HEK293 (cell line): ENCODE results near the gene BCL7A.

ENCODE experiments used
- BCL6B ChIP-seq: fragments of 450-650 bp; formaldehyde crosslinking; IDR thresholded peaks from 2 replicates; pipeline ENCODE4 v1.5.1; 2017; ENCODE audit warnings: missing biosample characterization, missing genetic modification characterization
- HOXA7 ChIP-seq: sonication (generic); formaldehyde crosslinking; IDR thresholded peaks from 2 replicates; pipeline ENCODE4 v1.8.1; 2022; ENCODE audit warnings: missing genetic modification reagents, borderline replicate concordance
- KLF1 ChIP-seq: fragments of 450-650 bp; formaldehyde crosslinking; IDR thresholded peaks from 2 replicates; pipeline ENCODE4 v1.5.1; 2016; ENCODE audit warnings: missing biosample characterization, missing genetic modification characterization
- SCRT2 ChIP-seq: fragments of 450-650 bp; formaldehyde crosslinking; IDR thresholded peaks from 2 replicates; pipeline ENCODE4 v1.5.1; 2016; ENCODE audit warnings: missing biosample characterization, missing genetic modification characterization
- YY1 ChIP-seq: fragments of 450-650 bp; formaldehyde crosslinking; IDR thresholded peaks from 2 replicates; pipeline ENCODE4 v1.5.1; 2018; ENCODE audit warnings: missing biosample characterization, missing genetic modification characterization
- ZBTB11 ChIP-seq: fragments of 450-650 bp; formaldehyde crosslinking; conservative IDR thresholded peaks from 2 replicates; pipeline ENCODE4 v1.5.1; 2016; ENCODE audit warnings: low read depth, missing biosample characterization, missing genetic modification characterization
- ZBTB17 ChIP-seq: fragments of 450-650 bp; formaldehyde crosslinking; IDR thresholded peaks from 2 replicates; pipeline ENCODE4 v1.5.1; 2016; ENCODE audit warnings: missing biosample characterization, missing genetic modification characterization
- ZFHX2 ChIP-seq: fragments of 450-650 bp; formaldehyde crosslinking; conservative IDR thresholded peaks from 2 replicates; pipeline ENCODE4 v1.5.1; 2016; ENCODE audit warnings: missing biosample characterization, missing genetic modification characterization
- ZFP69B ChIP-seq: fragments of 450-650 bp; formaldehyde crosslinking; IDR thresholded peaks from 2 replicates; pipeline ENCODE4 v1.5.1; 2016; ENCODE audit warnings: missing biosample characterization, missing genetic modification characterization
- ZIC2 ChIP-seq: fragments of 450-650 bp; formaldehyde crosslinking; IDR thresholded peaks from 2 replicates; pipeline ENCODE4 v1.5.1; 2016; ENCODE audit warnings: missing biosample characterization, missing genetic modification characterization
- ZNF10 ChIP-seq: fragments of 450-650 bp; formaldehyde crosslinking; IDR thresholded peaks from 2 replicates; pipeline ENCODE4 v1.5.1; 2017; ENCODE audit warnings: missing biosample characterization, missing genetic modification characterization
- ZNF138 ChIP-seq: fragments of 450-650 bp; formaldehyde crosslinking; IDR thresholded peaks from 2 replicates; pipeline ENCODE4 v1.5.1; 2016; ENCODE audit warnings: missing biosample characterization, missing genetic modification characterization, borderline replicate concordance
- ZNF202 ChIP-seq: fragments of 450-650 bp; formaldehyde crosslinking; IDR thresholded peaks from 2 replicates; pipeline ENCODE4 v1.5.1; 2016; ENCODE audit warnings: missing biosample characterization, missing genetic modification characterization, borderline replicate concordance
- ZNF211 ChIP-seq: fragments of 450-650 bp; formaldehyde crosslinking; IDR thresholded peaks from 2 replicates; pipeline ENCODE4 v1.5.1; 2016; ENCODE audit warnings: low read depth, missing biosample characterization, missing genetic modification characterization
- ZNF248 ChIP-seq: fragments of 450-650 bp; formaldehyde crosslinking; IDR thresholded peaks from 2 replicates; pipeline ENCODE4 v1.5.1; 2017; ENCODE audit warnings: missing biosample characterization, missing genetic modification characterization
- ZNF324 ChIP-seq: fragments of 450-650 bp; formaldehyde crosslinking; IDR thresholded peaks from 2 replicates; pipeline ENCODE4 v1.5.1; 2016; ENCODE audit warnings: missing biosample characterization, missing genetic modification characterization
- ZNF555 ChIP-seq: fragments of 450-650 bp; formaldehyde crosslinking; conservative IDR thresholded peaks from 2 replicates; pipeline ENCODE4 v1.5.1; 2017; ENCODE audit warnings: missing biosample characterization, mild to moderate bottlenecking, missing genetic modification characterization, inconsistent platforms
- ZNF777 ChIP-seq: fragments of 450-650 bp; formaldehyde crosslinking; IDR thresholded peaks from 2 replicates; pipeline ENCODE4 v1.5.1; 2017; ENCODE audit warnings: missing biosample characterization, missing genetic modification characterization, borderline replicate concordance
- ZNF792 ChIP-seq: fragments of 450-650 bp; formaldehyde crosslinking; IDR thresholded peaks from 2 replicates; pipeline ENCODE4 v1.5.1; 2016; ENCODE audit warnings: missing biosample characterization, missing genetic modification characterization
- ZSCAN23 ChIP-seq: fragments of 450-650 bp; formaldehyde crosslinking; IDR thresholded peaks from 2 replicates; pipeline ENCODE4 v1.5.1; 2016; ENCODE audit warnings: missing biosample characterization, missing genetic modification characterization
- TF ChIP-seq, protein P1 (sequence below): fragments of 450-650 bp; formaldehyde crosslinking; IDR thresholded peaks from 2 replicates; pipeline ENCODE4 v1.5.1; 2017; ENCODE audit warnings: missing biosample characterization, missing genetic modification characterization
- TF ChIP-seq, protein P2 (sequence below): fragments of 450-650 bp; formaldehyde crosslinking; conservative IDR thresholded peaks from 2 replicates; pipeline ENCODE4 v1.5.1; 2016; ENCODE audit warnings: low read depth, missing biosample characterization, missing genetic modification characterization
- TF ChIP-seq, protein P3 (sequence below): fragments of 450-650 bp; formaldehyde crosslinking; IDR thresholded peaks from 2 replicates; pipeline ENCODE4 v1.5.1; 2017; ENCODE audit warnings: missing biosample characterization, missing genetic modification characterization
- TF ChIP-seq, protein P4 (sequence below): fragments of 450-650 bp; formaldehyde crosslinking; IDR thresholded peaks from 2 replicates; pipeline ENCODE4 v1.5.1; 2016; ENCODE audit warnings: missing biosample characterization, missing genetic modification characterization

Gene BCL7A

GRCh38 chr12:122078141-122079032, 56.7 kb downstream of the BCL7A start, which contains the start of gene MLXIP (continued):
- TF ChIP-seq, protein P1, sequence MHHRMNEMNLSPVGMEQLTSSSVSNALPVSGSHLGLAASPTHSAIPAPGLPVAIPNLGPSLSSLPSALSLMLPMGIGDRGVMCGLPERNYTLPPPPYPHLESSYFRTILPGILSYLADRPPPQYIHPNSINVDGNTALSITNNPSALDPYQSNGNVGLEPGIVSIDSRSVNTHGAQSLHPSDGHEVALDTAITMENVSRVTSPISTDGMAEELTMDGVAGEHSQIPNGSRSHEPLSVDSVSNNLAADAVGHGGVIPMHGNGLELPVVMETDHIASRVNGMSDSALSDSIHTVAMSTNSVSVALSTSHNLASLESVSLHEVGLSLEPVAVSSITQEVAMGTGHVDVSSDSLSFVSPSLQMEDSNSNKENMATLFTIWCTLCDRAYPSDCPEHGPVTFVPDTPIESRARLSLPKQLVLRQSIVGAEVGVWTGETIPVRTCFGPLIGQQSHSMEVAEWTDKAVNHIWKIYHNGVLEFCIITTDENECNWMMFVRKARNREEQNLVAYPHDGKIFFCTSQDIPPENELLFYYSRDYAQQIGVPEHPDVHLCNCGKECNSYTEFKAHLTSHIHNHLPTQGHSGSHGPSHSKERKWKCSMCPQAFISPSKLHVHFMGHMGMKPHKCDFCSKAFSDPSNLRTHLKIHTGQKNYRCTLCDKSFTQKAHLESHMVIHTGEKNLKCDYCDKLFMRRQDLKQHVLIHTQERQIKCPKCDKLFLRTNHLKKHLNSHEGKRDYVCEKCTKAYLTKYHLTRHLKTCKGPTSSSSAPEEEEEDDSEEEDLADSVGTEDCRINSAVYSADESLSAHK (tag by site-specific recombination) = no peak
- TF ChIP-seq ZSCAN23 (tag by site-specific recombination) (no peak), ZBTB17 (peak; percentile 37), ZNF792 (tag by site-specific recombination) (no peak), ZNF777 (tag by site-specific recombination) (no peak), ZNF324 (tag by site-specific recombination) (no peak), KLF1 (tag by site-specific recombination) (peak; percentile 79), HOXA7 (CRISPR knock-in tag) (no peak), YY1 (no peak), ZNF138 (tag by site-specific recombination) (no peak), ZFP69B (peak; percentile 89), ZIC2 (peak; percentile 58; the same call in 1 of the 2 replicates), ZFHX2 (tag by site-specific recombination) (peak; percentile 90), ZNF211 (tag by site-specific recombination) (no peak), ZNF248 (tag by site-specific recombination) (no peak), SCRT2 (no peak), ZNF555 (tag by site-specific recombination) (no peak), ZNF202 (no peak), ZNF10 (peak; percentile 55), ZBTB11 (tag by site-specific recombination) (no peak; the same call in 1 of the 2 replicates), BCL6B (tag by site-specific recombination) (no peak)
- TF ChIP-seq, protein P2, sequence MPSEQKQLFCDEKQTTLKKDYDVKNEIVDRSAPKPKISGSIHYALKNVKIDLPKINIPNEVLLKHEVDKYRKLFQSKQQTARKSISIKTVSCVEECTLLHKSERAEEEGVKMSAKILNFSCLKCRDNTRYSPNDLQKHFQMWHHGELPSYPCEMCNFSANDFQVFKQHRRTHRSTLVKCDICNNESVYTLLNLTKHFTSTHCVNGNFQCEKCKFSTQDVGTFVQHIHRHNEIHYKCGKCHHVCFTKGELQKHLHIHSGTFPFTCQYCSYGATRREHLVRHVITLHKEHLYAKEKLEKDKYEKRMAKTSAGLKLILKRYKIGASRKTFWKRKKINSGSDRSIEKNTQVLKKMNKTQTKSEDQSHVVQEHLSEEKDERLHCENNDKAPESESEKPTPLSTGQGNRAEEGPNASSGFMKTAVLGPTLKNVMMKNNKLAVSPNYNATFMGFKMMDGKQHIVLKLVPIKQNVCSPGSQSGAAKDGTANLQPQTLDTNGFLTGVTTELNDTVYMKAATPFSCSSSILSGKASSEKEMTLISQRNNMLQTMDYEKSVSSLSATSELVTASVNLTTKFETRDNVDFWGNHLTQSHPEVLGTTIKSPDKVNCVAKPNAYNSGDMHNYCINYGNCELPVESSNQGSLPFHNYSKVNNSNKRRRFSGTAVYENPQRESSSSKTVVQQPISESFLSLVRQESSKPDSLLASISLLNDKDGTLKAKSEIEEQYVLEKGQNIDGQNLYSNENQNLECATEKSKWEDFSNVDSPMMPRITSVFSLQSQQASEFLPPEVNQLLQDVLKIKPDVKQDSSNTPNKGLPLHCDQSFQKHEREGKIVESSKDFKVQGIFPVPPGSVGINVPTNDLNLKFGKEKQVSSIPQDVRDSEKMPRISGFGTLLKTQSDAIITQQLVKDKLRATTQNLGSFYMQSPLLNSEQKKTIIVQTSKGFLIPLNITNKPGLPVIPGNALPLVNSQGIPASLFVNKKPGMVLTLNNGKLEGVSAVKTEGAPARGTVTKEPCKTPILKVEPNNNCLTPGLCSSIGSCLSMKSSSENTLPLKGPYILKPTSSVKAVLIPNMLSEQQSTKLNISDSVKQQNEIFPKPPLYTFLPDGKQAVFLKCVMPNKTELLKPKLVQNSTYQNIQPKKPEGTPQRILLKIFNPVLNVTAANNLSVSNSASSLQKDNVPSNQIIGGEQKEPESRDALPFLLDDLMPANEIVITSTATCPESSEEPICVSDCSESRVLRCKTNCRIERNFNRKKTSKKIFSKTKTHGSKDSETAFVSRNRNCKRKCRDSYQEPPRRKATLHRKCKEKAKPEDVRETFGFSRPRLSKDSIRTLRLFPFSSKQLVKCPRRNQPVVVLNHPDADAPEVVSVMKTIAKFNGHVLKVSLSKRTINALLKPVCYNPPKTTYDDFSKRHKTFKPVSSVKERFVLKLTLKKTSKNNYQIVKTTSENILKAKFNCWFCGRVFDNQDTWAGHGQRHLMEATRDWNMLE (tag by site-specific recombination) = no peak
- TF ChIP-seq, protein P3, sequence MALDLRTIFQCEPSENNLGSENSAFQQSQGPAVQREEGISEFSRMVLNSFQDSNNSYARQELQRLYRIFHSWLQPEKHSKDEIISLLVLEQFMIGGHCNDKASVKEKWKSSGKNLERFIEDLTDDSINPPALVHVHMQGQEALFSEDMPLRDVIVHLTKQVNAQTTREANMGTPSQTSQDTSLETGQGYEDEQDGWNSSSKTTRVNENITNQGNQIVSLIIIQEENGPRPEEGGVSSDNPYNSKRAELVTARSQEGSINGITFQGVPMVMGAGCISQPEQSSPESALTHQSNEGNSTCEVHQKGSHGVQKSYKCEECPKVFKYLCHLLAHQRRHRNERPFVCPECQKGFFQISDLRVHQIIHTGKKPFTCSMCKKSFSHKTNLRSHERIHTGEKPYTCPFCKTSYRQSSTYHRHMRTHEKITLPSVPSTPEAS (tag by site-specific recombination) = no peak
- TF ChIP-seq, protein P4, sequence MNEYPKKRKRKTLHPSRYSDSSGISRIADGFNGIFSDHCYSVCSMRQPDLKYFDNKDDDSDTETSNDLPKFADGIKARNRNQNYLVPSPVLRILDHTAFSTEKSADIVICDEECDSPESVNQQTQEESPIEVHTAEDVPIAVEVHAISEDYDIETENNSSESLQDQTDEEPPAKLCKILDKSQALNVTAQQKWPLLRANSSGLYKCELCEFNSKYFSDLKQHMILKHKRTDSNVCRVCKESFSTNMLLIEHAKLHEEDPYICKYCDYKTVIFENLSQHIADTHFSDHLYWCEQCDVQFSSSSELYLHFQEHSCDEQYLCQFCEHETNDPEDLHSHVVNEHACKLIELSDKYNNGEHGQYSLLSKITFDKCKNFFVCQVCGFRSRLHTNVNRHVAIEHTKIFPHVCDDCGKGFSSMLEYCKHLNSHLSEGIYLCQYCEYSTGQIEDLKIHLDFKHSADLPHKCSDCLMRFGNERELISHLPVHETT (tag by site-specific recombination) = no peak
